Stomach (tissue), 9 donors: ENCODE measurements around the gene P2RX7. TPM values are rescaled to one million over a fixed set of nuclear protein-coding genes. Genes with fewer than 3 reads are reported as not detected.

Experiments used
- DNase-seq, 2 donors: peaks; one replicate each; pipeline versions ENCODE4 v3.0.0 to v3.0.0-alpha.2; 2013 to 2019
- H3K27ac ChIP-seq, 5 donors: fragments of 200-600 bp in 4 of 5; sonication (generic) in 4 of 5; one replicate each; pipeline ENCODE4 v1.5.1; 2013 to 2019; ENCODE audit warnings: mild to moderate bottlenecking in 1 of 5, moderate library complexity in 1 of 5
- H3K27me3 ChIP-seq, 3 donors: fragments of 200-600 bp; sonication (generic); one replicate each; pipeline ENCODE4 v1.5.1; 2017 to 2019; ENCODE audit warnings: mixed run types in 1 of 3
- H3K36me3 ChIP-seq, 4 donors: fragments of 200-600 bp; sonication (generic); 1 replicate in 3 of 4; 2 replicates in 1 of 4; pipeline ENCODE4 v1.5.1; 2016 to 2019
- H3K4me1 ChIP-seq, 4 donors: fragments of 200-600 bp; sonication (generic); one replicate each; pipeline ENCODE4 v1.5.1; 2016 to 2019
- H3K4me3 ChIP-seq, 4 donors: fragments of 200-600 bp; sonication (generic) in 3 of 4; one replicate each; pipeline ENCODE4 v1.5.1; 2016 to 2019; ENCODE audit warnings: mild to moderate bottlenecking in 1 of 4
- H3K9me3 ChIP-seq, 4 donors: fragments of 200-600 bp; sonication (generic); one replicate each; pipeline ENCODE4 v1.5.1; 2016 to 2019
- CTCF ChIP-seq, 7 experiments: fragments of 450-650 bp in 4 of 7; fragments of 200-600 bp in 3 of 7; sonication (generic) in 3 of 7; IDR thresholded peaks; one replicate each; pipeline ENCODE4 v1.5.1; 2016 to 2019; ENCODE audit warnings: antibody characterized with exemption in 7 of 7, control low read depth in 2 of 7, mild to moderate bottlenecking in 1 of 7
- EP300 ChIP-seq: sonication (generic); formaldehyde crosslinking; IDR thresholded peaks from one replicate; pipeline ENCODE4 v1.6.1; 2017; ENCODE audit warnings: antibody characterized with exemption
- POLR2A ChIP-seq, 4 donors: fragments of 450-650 bp; IDR thresholded peaks; one replicate each; pipeline ENCODE4 v1.6.1; 2016; ENCODE audit warnings: antibody characterized with exemption in 4 of 4, control low read depth in 2 of 4, mild to moderate bottlenecking in 1 of 4, moderate library complexity in 1 of 4
- POLR2AphosphoS5 ChIP-seq, 3 donors: sonication (generic); formaldehyde crosslinking; IDR thresholded peaks; one replicate each; pipeline ENCODE4 v1.6.1; 2016; ENCODE audit warnings: antibody characterized with exemption in 3 of 3
- WGBS, 5 donors: extraction: QIAGEN DNeasy Blood & Tissue Kit in 3 of 5; methylation state at CpG; one replicate each; pipeline versions ENCODE4 v1.1.5 to v1.1.7; 2013 to 2018; 5-methylcytosine and 5-hydroxymethylcytosine counted together
- intact Hi-C: fragments of 100-400 bp; cut with DNase I; formaldehyde crosslinking; loops from one replicate; pipeline ENCODE4 v1.15.1; 2023; ENCODE audit warnings: low total_unique reads
- polyA plus RNA-seq, 3 donors: library from polyadenylated mRNA; stranded (reverse); fragments of 200-250 nt; gene quantifications; one replicate each; pipeline ENCODE4 v1.2.3, GENCODE V29; 2013
- total RNA-seq, 5 donors: library from RNA; depleted of rRNA; stranded (reverse); fragments of >200 nt; gene quantifications; one replicate each; pipeline versions ENCODE4 v1.1.0 to v1.2.3, GENCODE V29; 2014 to 2016
- donor health status: healthy with polysubstance abuse.
- donor health status: Bipolar disorder and iron deficiency.
- donor health status: healthy.

P2RX7 gene
- total and polyA plus RNA-seq, 8 donors, result 0.31 to 2.2 (median 0.95) TPM; not detected in 2

- Histone ChIP-seq H3K4me1 (peaks cover 13 to 31% (median 21%) of the 10 kb centered on the region in 4 donors), H3K9me3 (no peaks in the 10 kb centered on the region), H3K27ac (no peak overlapping the region), H3K36me3 (peaks cover 12 to 75% (median 74%) of the 10 kb centered on the region in 4 donors), H3K27me3 (no peaks in the 10 kb centered on the region), H3K4me3 (no peak overlapping the region)
- DNase-seq, result no peak
- intact Hi-C loops, result no loop called here
- 81 to 91% (median 86%) methylated on average over 16 of the region's 16 CpGs for WGBS, 5 donors
- TF ChIP-seq POLR2A (IDR thresholded peaks at IDR 0.05) (no peak), EP300 (no peak), CTCF (IDR thresholded peaks at IDR 0.05) (no peak), POLR2AphosphoS5 (IDR thresholded peaks at IDR 0.05) (no peak)
Observed at GRCh38 chr12:121232163-121232562, 99.5 kb downstream of the P2RX7 start.

- no peak for DNase-seq
- WGBS, 5 donors, result 88 to 90% (median 89%) methylated on average over 10 to 14 of the region's 14 CpGs
- peaks cover 18 to 35% (median 22%) of the 10 kb centered on the region in 4 donors for H3K4me1 ChIP-seq
- H3K9me3 ChIP-seq, result no peaks in the 10 kb centered on the region
- TF ChIP-seq POLR2AphosphoS5 (IDR thresholded peaks at IDR 0.05) (no peak), EP300 (no peak), CTCF (IDR thresholded peaks at IDR 0.05) (no peak)
- intact Hi-C loops, result no loop called here
- H3K4me3 ChIP-seq, result no peak overlapping the region
- H3K27me3 ChIP-seq, result no peaks in the 10 kb centered on the region
- H3K27ac ChIP-seq, result no peak overlapping the region
- H3K36me3 ChIP-seq, result peaks cover 12 to 84% (median 80%) of the 10 kb centered on the region in 4 donors
Observed at GRCh38 chr12:121232977-121233627, 100.4 kb downstream of the P2RX7 start.

- no peaks in the 10 kb centered on the region for H3K9me3 ChIP-seq
Observed at GRCh38 chr12:121233628-121234020, 100.9 kb downstream of the P2RX7 start.

GRCh38 chr12:121236776-121237175 is 104.1 kb downstream of the P2RX7 start:
- DNase-seq, result no peak
- peaks cover 23 to 50% (median 36%) of the 10 kb centered on the region in 4 donors for H3K4me1 ChIP-seq
- peaks cover 8 to 77% (median 67%) of the 10 kb centered on the region in 4 donors for H3K36me3 ChIP-seq
- no peak overlapping the region for H3K4me3 ChIP-seq
- TF ChIP-seq POLR2A (IDR thresholded peaks at IDR 0.05) (no peak), CTCF (IDR thresholded peaks at IDR 0.05) (no peak), EP300 (no peak), POLR2AphosphoS5 (IDR thresholded peaks at IDR 0.05) (no peak)
- no peak overlapping the region for H3K27ac ChIP-seq
- intact Hi-C loops, result no loop called here
- H3K27me3 ChIP-seq, result no peaks in the 10 kb centered on the region
- no peaks in the 10 kb centered on the region for H3K9me3 ChIP-seq
- WGBS, 5 donors, result 88 to 96% (median 93%) methylated on average over 9 of the region's 9 CpGs

More at GRCh38 chr12:121233628-121234020, 100.9 kb downstream of the P2RX7 start:
- H3K36me3 ChIP-seq, result peaks cover 11 to 84% (median 80%) of the 10 kb centered on the region in 4 donors
- intact Hi-C loops, result no loop called here
- no peak overlapping the region for H3K27ac ChIP-seq
- H3K4me1 ChIP-seq, result peaks cover 23 to 40% (median 26%) of the 10 kb centered on the region in 4 donors
- no peak for DNase-seq
- H3K4me3 ChIP-seq, result no peak overlapping the region
- TF ChIP-seq EP300 (no peak), CTCF (IDR thresholded peaks at IDR 0.05) (no peak), POLR2AphosphoS5 (IDR thresholded peaks at IDR 0.05) (no peak), POLR2A (IDR thresholded peaks at IDR 0.05) (no peak)
- 86 to 89% (median 88%) methylated on average over 8 to 11 of the region's 11 CpGs for WGBS, 5 donors
- H3K27me3 ChIP-seq, result no peaks in the 10 kb centered on the region
